ENCODE results near the gene VSIR. TPM values are rescaled to one million over a fixed set of nuclear protein-coding genes. Genes with fewer than 3 reads are reported as not detected.

Gene VSIR
- total RNA-seq, 1 donor from 2014 or later: 0.29 TPM

DNA sequence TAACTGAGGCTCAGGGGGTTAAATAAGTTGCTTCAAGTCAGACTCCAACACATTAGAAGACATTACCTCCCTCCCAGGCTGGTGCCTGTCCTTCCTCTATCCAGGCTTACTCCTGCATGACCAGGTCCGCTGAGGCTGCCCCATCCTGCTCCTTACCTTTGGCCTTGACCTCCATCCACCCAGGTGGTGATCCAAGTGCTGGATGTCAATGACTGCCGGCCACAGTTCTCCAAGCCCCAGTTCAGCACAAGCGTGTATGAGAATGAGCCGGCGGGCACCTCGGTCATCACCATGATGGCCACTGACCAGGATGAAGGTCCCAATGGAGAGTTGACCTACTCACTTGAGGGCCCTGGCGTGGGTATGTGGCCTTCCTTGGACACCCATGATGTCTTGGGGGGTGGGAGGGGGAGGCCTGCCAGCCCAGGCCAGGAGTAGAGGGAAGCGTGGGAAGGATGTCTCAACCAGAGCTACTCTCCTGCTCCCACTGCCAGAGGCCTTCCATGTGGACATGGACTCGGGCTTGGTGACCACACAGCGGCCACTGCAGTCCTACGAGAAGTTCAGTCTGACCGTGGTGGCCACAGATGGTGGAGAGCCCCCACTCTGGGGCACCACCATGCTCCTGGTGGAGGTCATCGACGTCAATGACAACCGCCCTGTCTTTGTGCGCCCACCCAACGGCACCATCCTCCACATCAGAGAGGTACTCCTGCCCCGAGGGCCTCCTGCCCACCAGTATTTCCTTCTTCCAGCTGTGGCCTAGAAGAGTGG, 29.6 kb upstream of the VSIR start:
- no peak for DNase-seq
- no peaks in the 10 kb centered on the region for H3K9me3 Mint-ChIP-seq (ENCODE audit: unreplicated experiment)
- peaks cover under 1% of the 10 kb centered on the region for H3K36me3 Mint-ChIP-seq (ENCODE audit: unreplicated experiment)
- peaks cover 4% of the 10 kb centered on the region for H3K27me3 Mint-ChIP-seq (ENCODE audit: unreplicated experiment)
- H3K4me1 Mint-ChIP-seq (ENCODE audit: low read depth, unreplicated experiment): peaks cover 7% of the 10 kb centered on the region
- no peak overlapping the region for H3K27ac Mint-ChIP-seq (ENCODE audit: unreplicated experiment)
- no peak overlapping the region for H3K4me3 Mint-ChIP-seq (ENCODE audit: unreplicated experiment)
- TF ChIP-seq, protein P1, sequence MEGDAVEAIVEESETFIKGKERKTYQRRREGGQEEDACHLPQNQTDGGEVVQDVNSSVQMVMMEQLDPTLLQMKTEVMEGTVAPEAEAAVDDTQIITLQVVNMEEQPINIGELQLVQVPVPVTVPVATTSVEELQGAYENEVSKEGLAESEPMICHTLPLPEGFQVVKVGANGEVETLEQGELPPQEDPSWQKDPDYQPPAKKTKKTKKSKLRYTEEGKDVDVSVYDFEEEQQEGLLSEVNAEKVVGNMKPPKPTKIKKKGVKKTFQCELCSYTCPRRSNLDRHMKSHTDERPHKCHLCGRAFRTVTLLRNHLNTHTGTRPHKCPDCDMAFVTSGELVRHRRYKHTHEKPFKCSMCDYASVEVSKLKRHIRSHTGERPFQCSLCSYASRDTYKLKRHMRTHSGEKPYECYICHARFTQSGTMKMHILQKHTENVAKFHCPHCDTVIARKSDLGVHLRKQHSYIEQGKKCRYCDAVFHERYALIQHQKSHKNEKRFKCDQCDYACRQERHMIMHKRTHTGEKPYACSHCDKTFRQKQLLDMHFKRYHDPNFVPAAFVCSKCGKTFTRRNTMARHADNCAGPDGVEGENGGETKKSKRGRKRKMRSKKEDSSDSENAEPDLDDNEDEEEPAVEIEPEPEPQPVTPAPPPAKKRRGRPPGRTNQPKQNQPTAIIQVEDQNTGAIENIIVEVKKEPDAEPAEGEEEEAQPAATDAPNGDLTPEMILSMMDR (IDR thresholded peaks at IDR 0.05; ENCODE audit: partially characterized antibody, unreplicated experiment): no peak

DNA sequence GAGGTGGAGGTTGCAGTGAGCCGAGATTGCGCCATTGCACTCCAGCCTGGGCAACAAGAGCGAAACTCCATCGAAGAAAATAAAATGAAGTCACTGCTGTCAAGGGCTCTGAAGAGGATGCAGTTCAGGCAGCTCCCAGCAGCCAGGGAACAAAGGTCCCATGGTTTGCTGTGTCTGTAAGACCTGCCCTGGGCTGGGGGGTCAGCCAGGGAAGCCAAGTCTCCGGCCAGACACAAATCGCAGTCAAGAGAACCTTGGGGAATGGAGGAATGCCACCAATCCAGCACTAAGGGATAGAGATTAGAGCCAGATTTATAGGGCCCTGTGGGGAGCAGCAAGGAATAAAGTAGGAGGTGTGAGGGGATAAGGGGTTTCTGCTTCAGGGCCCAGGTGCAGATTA, 28.9 kb upstream of the VSIR start:
- no peak for DNase-seq
- Mint-ChIP-seq H3K4me3 (ENCODE audit: unreplicated experiment) (no peak overlapping the region), H3K9me3 (ENCODE audit: unreplicated experiment) (peaks cover under 1% of the 10 kb centered on the region), H3K36me3 (ENCODE audit: unreplicated experiment) (no peaks in the 10 kb centered on the region), H3K27me3 (ENCODE audit: unreplicated experiment) (peaks cover 2% of the 10 kb centered on the region), H3K4me1 (ENCODE audit: low read depth, unreplicated experiment) (peaks cover 7% of the 10 kb centered on the region), H3K27ac (ENCODE audit: unreplicated experiment) (no peak overlapping the region)
- TF ChIP-seq, protein P1 (IDR thresholded peaks at IDR 0.05; ENCODE audit: partially characterized antibody, unreplicated experiment): no peak

DNA sequence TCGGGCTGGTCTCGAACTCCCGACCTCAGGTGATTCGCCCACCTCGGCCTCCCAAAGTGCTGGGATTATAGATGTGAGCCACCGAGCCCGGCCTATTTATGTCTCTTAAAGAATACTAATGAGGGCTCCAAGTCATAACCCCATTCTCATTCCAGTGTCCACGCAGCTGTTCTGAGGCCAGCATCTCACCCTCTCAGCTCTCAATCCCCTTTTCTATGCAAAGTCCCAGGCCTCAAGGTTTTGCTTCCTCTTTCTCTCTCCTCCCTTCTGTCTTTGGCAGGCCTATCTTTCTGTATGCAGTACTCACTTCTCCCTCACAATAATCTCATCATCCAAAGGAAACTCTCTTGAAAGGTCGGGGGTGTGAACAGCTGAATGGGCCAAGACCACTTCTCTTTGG, 28.0 kb upstream of the VSIR start:
- Mint-ChIP-seq H3K4me3 (ENCODE audit: unreplicated experiment) (no peak overlapping the region), H3K9me3 (ENCODE audit: unreplicated experiment) (peaks cover 3% of the 10 kb centered on the region), H3K36me3 (ENCODE audit: unreplicated experiment) (peaks cover 3% of the 10 kb centered on the region), H3K4me1 (ENCODE audit: low read depth, unreplicated experiment) (peaks cover 7% of the 10 kb centered on the region), H3K27ac (ENCODE audit: unreplicated experiment) (no peak overlapping the region), H3K27me3 (ENCODE audit: unreplicated experiment) (peaks cover 2% of the 10 kb centered on the region)
- no peak for DNase-seq
- TF ChIP-seq, protein P1 (IDR thresholded peaks at IDR 0.05; ENCODE audit: partially characterized antibody, unreplicated experiment): no peak

- peaks cover 3% of the 10 kb centered on the region for H3K9me3 Mint-ChIP-seq (ENCODE audit: unreplicated experiment)
Observed at GRCh38 chr10:71799608-71800453, 26.5 kb upstream of the VSIR start.

More at GRCh38 chr10:71799608-71800453, 26.5 kb upstream of the VSIR start:
- TF ChIP-seq, protein P1 (IDR thresholded peaks at IDR 0.05; ENCODE audit: partially characterized antibody, unreplicated experiment): no peak
- no peak for DNase-seq
- Mint-ChIP-seq H3K4me3 (ENCODE audit: unreplicated experiment) (no peak overlapping the region), H3K27me3 (ENCODE audit: unreplicated experiment) (peaks cover 7% of the 10 kb centered on the region), H3K36me3 (ENCODE audit: unreplicated experiment) (peaks cover 9% of the 10 kb centered on the region), H3K4me1 (ENCODE audit: low read depth, unreplicated experiment) (peaks cover 7% of the 10 kb centered on the region), H3K27ac (ENCODE audit: unreplicated experiment) (no peak overlapping the region)
